GM23338 (cell line): ENCODE measurements around the gene QSOX1. TPM values are rescaled to one million over a fixed set of nuclear protein-coding genes. Genes with fewer than 3 reads are reported as not detected.

Experiments
- ATAC-seq: fragments of 200-7000 bp; cut with Tn5 transposase; 3 replicates; pipeline ENCODE4 v1.9.1; 2020
- DNase-seq: peaks from one replicate; pipeline ENCODE4 v3.0.0-alpha.2; 2015; ENCODE audit warnings: low spot score
- H2AFZ ChIP-seq: fragments of 200-600 bp; sonication (generic); 2 replicates; pipeline ENCODE4 v1.8.0; 2016; ENCODE audit warnings: antibody characterized with exemption, mild to moderate bottlenecking, moderate library complexity
- H3F3A ChIP-seq: fragments of 200-600 bp; sonication (generic); replicated peaks from 2 replicates; pipeline ENCODE4 v1.8.0; 2017; ENCODE audit warnings: antibody characterized with exemption, mixed run types, low read depth
- H3K27ac ChIP-seq: fragments of 200-600 bp; sonication (generic); 2 replicates; pipeline ENCODE4 v1.6.1; 2016; ENCODE audit warnings: low read depth
- H3K27me3 ChIP-seq: fragments of 200-600 bp; sonication (generic); 2 replicates; pipeline ENCODE4 v1.8.0; 2016; ENCODE audit warnings: mild to moderate bottlenecking, mixed run types, moderate library complexity; ENCODE audit not compliant: insufficient read depth
- H3K36me3 ChIP-seq: fragments of 200-600 bp; sonication (generic); 2 replicates; pipeline ENCODE4 v1.8.0; 2016; ENCODE audit warnings: mild to moderate bottlenecking; ENCODE audit not compliant: insufficient read depth
- H3K4me1 ChIP-seq: fragments of 200-600 bp; sonication (generic); 2 replicates; pipeline ENCODE4 v1.8.0; 2016; ENCODE audit warnings: mild to moderate bottlenecking, moderate library complexity; ENCODE audit not compliant: insufficient read depth
- H3K4me2 ChIP-seq: fragments of 200-600 bp; sonication (generic); 2 replicates; pipeline ENCODE4 v1.7.1; 2017; ENCODE audit warnings: mixed run types
- H3K4me3 ChIP-seq: fragments of 200-600 bp; sonication (generic); 2 replicates; pipeline ENCODE4 v1.6.1; 2016; ENCODE audit warnings: mixed run types
- H3K79me2 ChIP-seq: fragments of 200-600 bp; sonication (generic); replicated peaks from 2 replicates; pipeline ENCODE4 v1.8.0; 2017; ENCODE audit warnings: mild to moderate bottlenecking; ENCODE audit not compliant: insufficient read depth
- H3K9me2 ChIP-seq: fragments of 200-600 bp; sonication (generic); 2 replicates; pipeline ENCODE4 v1.8.0; 2017; ENCODE audit not compliant: insufficient read depth
- H4K20me1 ChIP-seq: fragments of 200-600 bp; sonication (generic); replicated peaks from 2 replicates; pipeline ENCODE4 v1.8.0; 2017; ENCODE audit warnings: mild to moderate bottlenecking; ENCODE audit not compliant: insufficient read depth
- H3K27ac Mint-ChIP-seq: 2 replicates; pipeline ENCODE4 v1.8.0; 2020; ENCODE audit warnings: inconsistent platforms, mild to moderate bottlenecking, moderate library complexity, mixed read lengths
- H3K27me3 Mint-ChIP-seq: 3 replicates; pipeline ENCODE4 v1.8.0; 2022; ENCODE audit warnings: low read depth, mild to moderate bottlenecking, moderate library complexity, mixed read lengths, inconsistent platforms; ENCODE audit not compliant: insufficient read depth, poor library complexity
- H3K36me3 Mint-ChIP-seq: 3 replicates; pipeline ENCODE4 v1.8.0; 2021; ENCODE audit warnings: low read depth, mild to moderate bottlenecking, inconsistent platforms, moderate library complexity, mixed read lengths
- H3K4me1 Mint-ChIP-seq: 3 replicates; pipeline ENCODE4 v1.8.0; 2020; ENCODE audit warnings: mild to moderate bottlenecking, inconsistent platforms, mixed read lengths
- H3K4me3 Mint-ChIP-seq: 3 replicates; pipeline ENCODE4 v1.8.0; 2021; ENCODE audit warnings: moderate library complexity, mild to moderate bottlenecking, inconsistent platforms, mixed read lengths
- H3K9me3 Mint-ChIP-seq: 3 replicates; pipeline ENCODE4 v1.8.0; 2020; ENCODE audit warnings: moderate library complexity, mild to moderate bottlenecking, inconsistent platforms, mixed read lengths
- NANOG ChIP-seq: IDR thresholded peaks from 2 replicates; pipeline ENCODE4 v1.6.1; 2016; ENCODE audit warnings: antibody characterized with exemption, borderline replicate concordance
- POLR2AphosphoS5 ChIP-seq: IDR thresholded peaks from 2 replicates; pipeline ENCODE4 v1.6.1; 2016; ENCODE audit warnings: antibody characterized with exemption, low read depth
- STAT1 ChIP-seq: IDR thresholded peaks from one replicate; pipeline ENCODE4 v1.6.1; 2016; ENCODE audit warnings: antibody characterized with exemption; ENCODE audit not compliant: unreplicated experiment
- ZNF114 ChIP-seq: fragments of 250-450 bp; sonication (Bioruptor Pico); IDR thresholded peaks from 2 replicates; pipeline ENCODE4 v1.5.0; 2020; ENCODE audit warnings: mild to moderate bottlenecking, moderate library complexity
- ZNF331 ChIP-seq: fragments of 250-450 bp; sonication (Bioruptor Pico); IDR thresholded peaks from 2 replicates; pipeline ENCODE4 v1.5.0; 2020; ENCODE audit warnings: low read depth, mild to moderate bottlenecking, moderate library complexity
- polyA plus RNA-seq: library from polyadenylated mRNA; unstranded; fragments of >200 nt; fragmentation: Nextera tagmentation; extraction: Ambion mirVana; gene quantifications from 2 replicates; pipeline ENCODE4 v1.2.1, GENCODE V29; 2016
- total RNA-seq: library from RNA; depleted of rRNA; stranded (reverse); fragments of >200 nt; shearing (Covaris generic); gene quantifications from 2 replicates; pipeline ENCODE4 v1.2.3, GENCODE V29; 2014
- TF ChIP-seq, protein P1 (sequence below): IDR thresholded peaks from 2 replicates; pipeline ENCODE4 v1.6.1; 2016; ENCODE audit warnings: antibody characterized with exemption
- TF ChIP-seq, protein P2 (sequence below), 2 experiments: fragments of 200-600 bp in 1 of 2; sonication (generic) in 1 of 2; conservative IDR thresholded peaks; 2 replicates each; pipeline versions ENCODE4 v1.5.1 to v1.6.1; 2016 to 2017; ENCODE audit warnings: antibody characterized with exemption in 2 of 2, low read depth in 2 of 2, mild to moderate bottlenecking in 2 of 2, moderate library complexity in 1 of 2
- TF ChIP-seq, protein P3 (sequence below): fragments of 250-450 bp; sonication (Bioruptor Pico); IDR thresholded peaks from 2 replicates; pipeline ENCODE4 v1.5.0; 2020; ENCODE audit warnings: mild to moderate bottlenecking, moderate library complexity

The QSOX1 gene
- total and polyA plus RNA-seq, 2 experiments from 2014 or later, result 47.8 to 119 TPM

DNA sequence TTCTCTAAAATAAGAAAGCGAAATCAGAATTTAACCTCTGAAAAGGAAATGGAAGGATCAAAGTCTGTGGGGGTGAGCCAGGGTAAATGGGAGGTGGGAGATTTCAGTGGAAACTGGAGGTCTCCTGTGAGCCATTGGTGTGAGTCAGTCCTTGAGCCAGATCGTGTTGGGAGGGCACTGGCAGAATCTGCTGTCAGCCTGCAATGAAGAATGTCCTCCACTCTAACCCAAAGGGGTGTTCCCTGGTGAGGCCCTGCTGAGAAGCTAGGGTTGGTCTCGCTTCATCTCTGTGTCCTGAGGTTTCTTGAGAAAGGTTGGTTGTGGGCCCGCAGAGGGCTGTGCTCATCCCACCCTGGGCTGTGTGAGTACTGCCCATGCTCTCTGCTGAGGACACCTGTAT, 2.4 kb downstream of the QSOX1 start:
- Histone ChIP-seq H3K4me2 (no peak overlapping the region), H4K20me1 (peaks cover 50% of the 10 kb centered on the region)
- no peak for ATAC-seq

More for the DNA sequence above, 2.4 kb downstream of the QSOX1 start:
- Histone ChIP-seq H3K79me2 (peaks cover 50% of the 10 kb centered on the region), H3K27me3 (peaks cover 30% of the 10 kb centered on the region), H3K4me3 (no peak overlapping the region), H3K4me1 (peaks cover 36% of the 10 kb centered on the region), H3K36me3 (no peaks in the 10 kb centered on the region), H3K9me2 (no peaks in the 10 kb centered on the region; the same call in 1 of the 2 replicates), H3K27ac (no peak overlapping the region), H3F3A (no peaks in the 10 kb centered on the region; the same call in 1 of the 2 replicates), H2AFZ (no peak overlapping the region)
- DNase-seq, result no peak
- no peak overlapping the region; the same call in 2 of the 3 replicates for H3K4me3 Mint-ChIP-seq
- TF ChIP-seq ZNF331 (CRISPR knock-in tag) (no peak), POLR2AphosphoS5 (no peak), ZNF114 (CRISPR knock-in tag) (no peak), NANOG (no peak), STAT1 (no peak)
- TF ChIP-seq, protein P1, sequence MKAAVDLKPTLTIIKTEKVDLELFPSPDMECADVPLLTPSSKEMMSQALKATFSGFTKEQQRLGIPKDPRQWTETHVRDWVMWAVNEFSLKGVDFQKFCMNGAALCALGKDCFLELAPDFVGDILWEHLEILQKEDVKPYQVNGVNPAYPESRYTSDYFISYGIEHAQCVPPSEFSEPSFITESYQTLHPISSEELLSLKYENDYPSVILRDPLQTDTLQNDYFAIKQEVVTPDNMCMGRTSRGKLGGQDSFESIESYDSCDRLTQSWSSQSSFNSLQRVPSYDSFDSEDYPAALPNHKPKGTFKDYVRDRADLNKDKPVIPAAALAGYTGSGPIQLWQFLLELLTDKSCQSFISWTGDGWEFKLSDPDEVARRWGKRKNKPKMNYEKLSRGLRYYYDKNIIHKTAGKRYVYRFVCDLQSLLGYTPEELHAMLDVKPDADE, result no peak
- TF ChIP-seq, protein P2, sequence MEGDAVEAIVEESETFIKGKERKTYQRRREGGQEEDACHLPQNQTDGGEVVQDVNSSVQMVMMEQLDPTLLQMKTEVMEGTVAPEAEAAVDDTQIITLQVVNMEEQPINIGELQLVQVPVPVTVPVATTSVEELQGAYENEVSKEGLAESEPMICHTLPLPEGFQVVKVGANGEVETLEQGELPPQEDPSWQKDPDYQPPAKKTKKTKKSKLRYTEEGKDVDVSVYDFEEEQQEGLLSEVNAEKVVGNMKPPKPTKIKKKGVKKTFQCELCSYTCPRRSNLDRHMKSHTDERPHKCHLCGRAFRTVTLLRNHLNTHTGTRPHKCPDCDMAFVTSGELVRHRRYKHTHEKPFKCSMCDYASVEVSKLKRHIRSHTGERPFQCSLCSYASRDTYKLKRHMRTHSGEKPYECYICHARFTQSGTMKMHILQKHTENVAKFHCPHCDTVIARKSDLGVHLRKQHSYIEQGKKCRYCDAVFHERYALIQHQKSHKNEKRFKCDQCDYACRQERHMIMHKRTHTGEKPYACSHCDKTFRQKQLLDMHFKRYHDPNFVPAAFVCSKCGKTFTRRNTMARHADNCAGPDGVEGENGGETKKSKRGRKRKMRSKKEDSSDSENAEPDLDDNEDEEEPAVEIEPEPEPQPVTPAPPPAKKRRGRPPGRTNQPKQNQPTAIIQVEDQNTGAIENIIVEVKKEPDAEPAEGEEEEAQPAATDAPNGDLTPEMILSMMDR (conservative IDR thresholded peaks at IDR 0.05; ENCODE audit: low read depth in 2 of 2), result no peak
- TF ChIP-seq, protein P3, sequence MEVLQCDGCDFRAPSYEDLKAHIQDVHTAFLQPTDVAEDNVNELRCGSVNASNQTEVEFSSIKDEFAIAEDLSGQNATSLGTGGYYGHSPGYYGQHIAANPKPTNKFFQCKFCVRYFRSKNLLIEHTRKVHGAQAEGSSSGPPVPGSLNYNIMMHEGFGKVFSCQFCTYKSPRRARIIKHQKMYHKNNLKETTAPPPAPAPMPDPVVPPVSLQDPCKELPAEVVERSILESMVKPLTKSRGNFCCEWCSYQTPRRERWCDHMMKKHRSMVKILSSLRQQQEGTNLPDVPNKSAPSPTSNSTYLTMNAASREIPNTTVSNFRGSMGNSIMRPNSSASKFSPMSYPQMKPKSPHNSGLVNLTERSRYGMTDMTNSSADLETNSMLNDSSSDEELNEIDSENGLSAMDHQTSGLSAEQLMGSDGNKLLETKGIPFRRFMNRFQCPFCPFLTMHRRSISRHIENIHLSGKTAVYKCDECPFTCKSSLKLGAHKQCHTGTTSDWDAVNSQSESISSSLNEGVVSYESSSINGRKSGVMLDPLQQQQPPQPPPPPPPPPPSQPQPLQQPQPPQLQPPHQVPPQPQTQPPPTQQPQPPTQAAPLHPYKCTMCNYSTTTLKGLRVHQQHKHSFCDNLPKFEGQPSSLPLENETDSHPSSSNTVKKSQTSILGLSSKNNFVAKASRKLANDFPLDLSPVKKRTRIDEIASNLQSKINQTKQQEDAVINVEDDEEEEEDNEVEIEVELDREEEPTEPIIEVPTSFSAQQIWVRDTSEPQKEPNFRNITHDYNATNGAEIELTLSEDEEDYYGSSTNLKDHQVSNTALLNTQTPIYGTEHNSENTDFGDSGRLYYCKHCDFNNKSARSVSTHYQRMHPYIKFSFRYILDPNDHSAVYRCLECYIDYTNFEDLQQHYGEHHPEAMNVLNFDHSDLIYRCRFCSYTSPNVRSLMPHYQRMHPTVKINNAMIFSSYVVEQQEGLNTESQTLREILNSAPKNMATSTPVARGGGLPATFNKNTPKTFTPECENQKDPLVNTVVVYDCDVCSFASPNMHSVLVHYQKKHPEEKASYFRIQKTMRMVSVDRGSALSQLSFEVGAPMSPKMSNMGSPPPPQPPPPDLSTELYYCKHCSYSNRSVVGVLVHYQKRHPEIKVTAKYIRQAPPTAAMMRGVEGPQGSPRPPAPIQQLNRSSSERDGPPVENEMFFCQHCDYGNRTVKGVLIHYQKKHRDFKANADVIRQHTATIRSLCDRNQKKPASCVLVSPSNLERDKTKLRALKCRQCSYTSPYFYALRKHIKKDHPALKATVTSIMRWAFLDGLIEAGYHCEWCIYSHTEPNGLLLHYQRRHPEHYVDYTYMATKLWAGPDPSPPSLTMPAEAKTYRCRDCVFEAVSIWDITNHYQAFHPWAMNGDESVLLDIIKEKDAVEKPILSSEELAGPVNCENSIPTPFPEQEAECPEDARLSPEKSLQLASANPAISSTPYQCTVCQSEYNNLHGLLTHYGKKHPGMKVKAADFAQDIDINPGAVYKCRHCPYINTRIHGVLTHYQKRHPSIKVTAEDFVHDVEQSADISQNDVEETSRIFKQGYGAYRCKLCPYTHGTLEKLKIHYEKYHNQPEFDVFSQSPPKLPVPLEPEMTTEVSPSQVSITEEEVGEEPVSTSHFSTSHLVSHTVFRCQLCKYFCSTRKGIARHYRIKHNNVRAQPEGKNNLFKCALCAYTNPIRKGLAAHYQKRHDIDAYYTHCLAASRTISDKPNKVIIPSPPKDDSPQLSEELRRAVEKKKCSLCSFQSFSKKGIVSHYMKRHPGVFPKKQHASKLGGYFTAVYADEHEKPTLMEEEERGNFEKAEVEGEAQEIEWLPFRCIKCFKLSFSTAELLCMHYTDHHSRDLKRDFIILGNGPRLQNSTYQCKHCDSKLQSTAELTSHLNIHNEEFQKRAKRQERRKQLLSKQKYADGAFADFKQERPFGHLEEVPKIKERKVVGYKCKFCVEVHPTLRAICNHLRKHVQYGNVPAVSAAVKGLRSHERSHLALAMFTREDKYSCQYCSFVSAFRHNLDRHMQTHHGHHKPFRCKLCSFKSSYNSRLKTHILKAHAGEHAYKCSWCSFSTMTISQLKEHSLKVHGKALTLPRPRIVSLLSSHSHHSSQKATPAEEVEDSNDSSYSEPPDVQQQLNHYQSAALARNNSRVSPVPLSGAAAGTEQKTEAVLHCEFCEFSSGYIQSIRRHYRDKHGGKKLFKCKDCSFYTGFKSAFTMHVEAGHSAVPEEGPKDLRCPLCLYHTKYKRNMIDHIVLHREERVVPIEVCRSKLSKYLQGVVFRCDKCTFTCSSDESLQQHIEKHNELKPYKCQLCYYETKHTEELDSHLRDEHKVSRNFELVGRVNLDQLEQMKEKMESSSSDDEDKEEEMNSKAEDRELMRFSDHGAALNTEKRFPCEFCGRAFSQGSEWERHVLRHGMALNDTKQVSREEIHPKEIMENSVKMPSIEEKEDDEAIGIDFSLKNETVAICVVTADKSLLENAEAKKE (CRISPR knock-in tag), result no peak
- no peaks in the 10 kb centered on the region for H3K9me3 Mint-ChIP-seq
- H3K27me3 Mint-ChIP-seq, result peaks cover 18% of the 10 kb centered on the region
- H3K36me3 Mint-ChIP-seq, result no peaks in the 10 kb centered on the region; the same call in 2 of the 3 replicates
- H3K4me1 Mint-ChIP-seq, result peaks cover 35% of the 10 kb centered on the region
- no peak overlapping the region for H3K27ac Mint-ChIP-seq
